IPS-11a (cell line): ENCODE measurements around the gene LRRN3.

Experiments used
- H3K4me3 ChIP-seq: one replicate; pipeline ENCODE4 v1.5.1; 2013; ENCODE audit warnings: low read depth, low read length, control low read depth

Gene LRRN3

DNA sequence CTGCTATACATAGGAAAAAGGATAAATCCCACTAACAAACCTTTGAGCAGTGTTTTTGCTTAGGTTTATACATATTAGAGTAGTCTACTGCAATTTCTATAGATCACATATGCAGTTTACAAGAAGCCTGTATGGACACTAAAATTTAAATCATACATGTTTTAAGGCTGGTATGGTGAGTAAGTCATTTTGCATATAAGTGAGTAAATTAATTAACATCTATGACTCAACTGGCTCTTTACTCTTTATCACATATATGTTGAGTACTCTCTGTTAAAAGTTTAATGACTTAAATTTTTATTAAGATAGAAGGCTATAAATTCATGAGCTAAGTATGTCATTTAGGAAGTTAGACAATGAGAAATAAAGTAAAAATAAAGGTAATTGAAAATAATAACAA lies 69.4 kb downstream of the LRRN3 start:
- H3K4me3 ChIP-seq = no peak overlapping the region

DNA sequence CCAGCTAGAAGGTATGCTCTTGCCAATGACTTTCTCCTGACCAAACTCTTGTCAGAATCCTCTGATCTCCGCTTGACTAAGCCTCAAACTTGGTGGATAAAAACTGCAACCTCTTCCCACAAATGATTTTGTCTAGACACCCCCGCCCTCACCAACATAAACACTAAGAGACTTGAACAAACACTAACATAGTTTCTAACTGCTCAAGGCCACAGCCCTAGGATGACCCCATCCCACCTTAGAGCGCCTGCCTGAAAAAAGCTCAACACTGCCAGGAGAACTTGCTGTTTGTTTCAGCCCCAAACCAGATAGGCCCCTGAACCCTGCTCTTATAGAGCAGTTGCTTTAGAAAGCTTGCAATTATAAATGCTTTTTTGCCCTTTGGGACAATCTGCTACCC lies 71.8 kb downstream of the LRRN3 start:
- H3K4me3 ChIP-seq = no peak overlapping the region

GRCh38 chr7:111164442-111164841 lies 73.5 kb downstream of the LRRN3 start:
- no peak overlapping the region for H3K4me3 ChIP-seq

GRCh38 chr7:111168182-111168581 lies 77.3 kb downstream of the LRRN3 start:
- no peak overlapping the region for H3K4me3 ChIP-seq

GRCh38 chr7:111172564-111173257 lies 81.8 kb downstream of the LRRN3 start:
- no peak overlapping the region for H3K4me3 ChIP-seq

DNA sequence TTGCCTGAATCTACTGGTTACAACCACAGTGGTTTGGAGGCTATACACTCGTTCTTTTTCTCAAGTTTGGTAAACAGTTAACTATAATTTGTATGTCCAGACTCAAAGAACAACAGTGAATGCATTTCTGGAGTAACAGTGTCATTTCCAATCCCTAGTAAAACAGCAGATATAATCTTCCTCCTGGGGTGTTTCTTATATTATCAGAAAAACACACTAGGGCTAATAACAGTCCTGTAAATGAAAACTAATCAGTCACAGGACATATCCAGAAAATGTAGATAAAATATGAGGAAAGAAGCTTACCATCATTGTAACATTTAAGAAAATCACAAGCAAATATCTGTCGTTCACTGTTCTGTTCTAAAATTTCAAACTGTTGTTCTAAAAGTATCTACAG lies 82.6 kb downstream of the LRRN3 start:
- no peak overlapping the region for H3K4me3 ChIP-seq

DNA sequence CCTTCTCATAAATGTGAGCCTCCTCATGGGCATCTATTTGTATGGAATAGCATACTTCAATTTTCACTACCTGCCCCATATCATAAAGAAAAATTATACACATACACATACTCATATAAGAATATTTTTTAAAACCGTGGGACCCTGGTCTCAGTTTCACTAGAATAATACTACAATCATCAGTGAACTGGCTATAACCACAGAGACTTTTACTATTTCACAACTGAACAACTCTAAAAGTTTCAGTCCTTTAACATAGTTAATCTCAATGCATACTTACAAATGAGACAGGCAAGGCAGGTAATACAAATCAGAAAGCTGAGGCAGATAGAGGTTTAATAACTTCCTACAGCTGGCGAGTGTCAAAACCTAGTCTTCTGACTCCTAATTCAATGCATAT lies 83.1 kb downstream of the LRRN3 start:
- H3K4me3 ChIP-seq = no peak overlapping the region

DNA sequence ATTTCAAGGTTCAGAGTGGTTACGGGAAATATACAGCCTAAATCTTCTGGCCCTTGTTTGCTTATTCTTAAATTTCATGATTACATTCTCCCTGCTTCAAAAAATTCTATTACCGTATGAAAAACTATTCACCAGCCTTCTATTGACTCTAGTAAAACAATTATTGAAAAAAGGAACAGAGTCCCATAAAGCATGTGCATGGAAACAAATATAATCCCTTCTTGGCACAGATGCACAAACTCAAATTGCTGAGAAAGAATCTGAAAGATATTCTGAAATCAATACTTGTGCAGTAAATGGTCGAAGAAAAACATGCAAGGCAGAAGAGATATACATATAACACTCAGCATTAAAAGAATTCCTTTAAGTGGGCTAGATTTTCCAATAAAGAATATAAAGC lies 83.6 kb downstream of the LRRN3 start:
- no peak overlapping the region for H3K4me3 ChIP-seq
